ENCODE results near the gene RNFT2.

Gene RNFT2, protein sequence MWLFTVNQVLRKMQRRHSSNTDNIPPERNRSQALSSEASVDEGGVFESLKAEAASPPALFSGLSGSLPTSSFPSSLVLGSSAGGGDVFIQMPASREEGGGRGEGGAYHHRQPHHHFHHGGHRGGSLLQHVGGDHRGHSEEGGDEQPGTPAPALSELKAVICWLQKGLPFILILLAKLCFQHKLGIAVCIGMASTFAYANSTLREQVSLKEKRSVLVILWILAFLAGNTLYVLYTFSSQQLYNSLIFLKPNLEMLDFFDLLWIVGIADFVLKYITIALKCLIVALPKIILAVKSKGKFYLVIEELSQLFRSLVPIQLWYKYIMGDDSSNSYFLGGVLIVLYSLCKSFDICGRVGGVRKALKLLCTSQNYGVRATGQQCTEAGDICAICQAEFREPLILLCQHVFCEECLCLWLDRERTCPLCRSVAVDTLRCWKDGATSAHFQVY

DNA sequence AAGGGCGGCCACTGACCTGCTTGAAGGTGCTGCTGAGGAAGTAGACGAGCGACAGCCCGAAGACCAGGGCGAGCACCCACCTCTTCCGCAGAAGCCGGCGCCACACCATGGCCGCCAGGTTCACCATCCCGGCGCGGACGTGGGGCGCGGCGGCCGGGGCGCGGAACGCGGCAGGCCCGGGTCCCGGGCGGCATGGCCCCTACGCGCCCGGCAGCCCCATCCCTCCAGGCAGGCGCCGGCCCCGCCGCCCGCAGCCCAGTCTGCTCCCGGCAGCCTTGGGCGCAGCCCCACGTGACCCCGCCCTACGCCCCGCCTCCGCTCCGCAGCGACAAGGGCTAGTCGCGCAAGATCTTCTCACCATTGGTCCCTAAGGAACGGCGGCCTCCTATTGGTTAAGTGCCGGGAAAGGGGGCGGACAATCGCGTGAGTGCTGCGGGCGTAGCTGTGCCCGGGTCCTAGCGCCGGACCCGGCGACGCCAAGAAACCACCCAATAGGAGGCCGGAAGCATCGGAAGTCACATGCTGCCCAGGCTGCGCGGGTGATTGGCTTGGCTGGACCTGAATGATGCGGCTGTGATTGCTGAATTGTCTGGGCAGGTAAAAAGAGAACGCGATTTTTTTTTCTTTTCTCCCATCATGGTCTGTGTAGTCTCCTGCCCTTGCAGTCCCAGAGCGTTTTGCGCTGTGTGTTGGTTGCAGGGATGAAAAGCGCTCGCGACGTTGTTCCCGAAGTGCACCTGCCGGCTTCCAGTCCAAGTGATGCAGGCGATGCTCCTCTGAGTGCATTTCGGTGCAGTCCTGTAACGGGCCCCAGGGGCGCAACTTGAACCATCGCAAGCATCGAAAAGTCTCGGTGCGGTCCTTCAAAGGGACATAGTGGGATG lies at the start of gene RNFT2, which contains the start of gene SPRING1:
Gene RNFT2, plus strand, starts transcription at position 542 of the 884 bp plus-strand sequence. CDS start 2,183 bp downstream, outside the sequence.
Gene SPRING1, minus strand, starts transcription at position 296 of the 884 bp plus-strand sequence. Its CDS starts 169 bp downstream, at position 127.
- peak; percentile 98 for DNase-seq

DNA sequence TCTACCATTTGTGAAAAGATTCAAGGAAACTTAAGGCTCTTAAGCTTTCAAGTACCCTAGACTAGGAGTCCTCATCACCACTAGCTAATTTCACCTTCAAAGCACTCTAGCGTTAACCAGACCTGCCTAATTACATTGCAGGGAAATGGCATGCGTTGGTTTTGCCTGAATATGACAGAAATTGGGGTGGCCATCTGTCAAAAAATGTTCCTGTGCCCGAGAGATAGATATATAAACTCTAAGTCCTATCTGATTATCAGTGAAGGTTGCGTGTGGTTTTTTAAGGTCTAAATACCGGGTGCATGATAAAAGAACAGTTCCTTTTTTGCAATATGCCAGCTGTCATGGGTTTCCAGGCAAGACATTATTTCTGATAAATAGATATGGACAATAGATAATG lies 48.6 kb upstream of the RNFT2 start:
- DNase-seq, result no peak

DNA sequence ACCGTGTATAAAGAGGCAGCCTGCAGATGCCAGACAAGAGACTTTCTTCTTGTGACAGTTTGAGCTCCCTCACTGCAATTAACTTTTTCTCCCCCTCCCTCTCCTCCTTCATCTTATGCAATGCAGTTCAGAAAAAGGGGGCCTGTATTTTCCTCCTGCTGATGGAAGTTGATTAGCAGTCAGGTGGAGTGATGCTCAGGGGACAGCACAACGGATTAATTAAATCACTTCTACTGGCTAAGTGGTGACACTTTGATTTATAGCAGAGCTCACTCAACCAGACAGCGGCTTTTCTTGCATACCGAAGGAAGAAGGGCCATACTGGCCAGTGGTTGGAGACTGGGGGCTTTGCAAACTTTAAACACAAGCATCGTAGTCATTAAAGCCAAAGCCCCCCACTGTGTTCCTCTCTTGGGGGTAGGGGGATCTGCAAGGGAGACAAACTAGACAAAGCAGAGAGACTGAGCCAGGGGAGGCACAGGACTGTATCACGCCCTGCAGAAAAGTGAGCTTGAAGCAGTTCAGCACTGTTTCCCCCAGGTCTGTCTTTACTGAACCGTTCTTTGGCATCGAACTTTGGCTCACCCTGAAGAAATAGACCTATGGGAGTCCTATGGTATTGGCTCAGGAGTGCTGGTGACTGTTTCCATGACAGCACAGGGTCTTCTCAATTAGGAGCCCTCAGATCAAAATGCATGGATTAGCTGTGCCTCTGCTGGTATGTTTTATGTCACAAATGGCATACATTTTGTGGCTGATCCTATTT lies 48.0 kb upstream of the RNFT2 start:
- DNase-seq, result no peak

DNA sequence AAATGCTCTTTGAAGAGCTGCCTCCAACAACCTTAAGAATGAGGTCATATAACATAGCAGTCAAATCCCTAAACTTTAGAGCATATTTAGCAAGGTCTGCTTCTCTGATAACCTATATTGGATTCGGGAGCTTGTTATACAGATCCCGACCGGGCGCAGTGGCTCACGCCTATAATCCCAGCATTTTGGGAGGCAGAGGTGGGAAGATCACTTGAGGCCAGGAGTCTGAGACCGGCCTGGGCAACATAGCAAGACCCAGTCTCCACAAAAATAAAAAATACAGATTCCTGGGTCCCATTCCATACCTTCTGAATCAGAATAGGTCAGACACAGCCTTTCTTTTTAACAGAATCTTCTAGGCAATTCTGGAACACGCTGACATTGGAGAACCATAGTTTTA lies 46.9 kb upstream of the RNFT2 start:
- no peak for DNase-seq

DNA sequence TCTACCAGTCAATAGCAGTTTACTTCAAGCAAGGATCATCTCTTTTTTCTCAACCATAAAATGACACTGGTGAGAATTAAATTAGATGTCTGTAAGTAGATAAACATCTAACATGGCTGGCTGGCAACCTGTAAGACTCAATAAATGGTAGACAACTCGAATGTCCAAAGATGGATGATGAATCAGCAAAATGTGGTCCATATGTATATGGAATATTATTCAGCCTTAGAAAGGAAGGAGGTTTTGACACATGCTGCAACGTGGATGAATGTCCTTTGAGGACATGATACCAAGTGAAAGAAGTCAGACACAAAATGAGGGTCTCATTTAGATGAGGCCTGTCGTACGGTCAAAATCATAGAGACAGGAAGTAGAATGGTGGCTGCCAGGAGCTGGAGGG lies 46.5 kb upstream of the RNFT2 start:
- DNase-seq, result no peak

DNA sequence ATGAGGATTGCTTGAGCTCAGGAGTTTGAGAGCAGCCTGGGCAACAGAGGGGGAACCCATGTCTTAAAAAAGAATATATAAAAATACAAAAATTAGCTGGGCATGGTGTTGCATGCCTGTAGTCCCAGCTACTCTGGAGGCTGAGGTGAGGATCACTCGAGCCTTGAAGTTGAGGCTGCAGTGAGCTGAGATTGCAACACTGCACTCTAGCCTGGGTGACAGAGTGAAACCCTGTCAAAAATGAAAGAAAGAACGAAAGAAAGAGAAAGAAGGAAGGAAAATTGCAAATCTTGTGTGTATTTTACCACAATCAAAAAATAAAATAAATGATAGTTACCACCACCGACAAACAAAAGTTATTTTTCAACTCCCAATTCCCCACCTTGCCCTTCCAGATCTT lies 45.5 kb upstream of the RNFT2 start:
- DNase-seq, result no peak

DNA sequence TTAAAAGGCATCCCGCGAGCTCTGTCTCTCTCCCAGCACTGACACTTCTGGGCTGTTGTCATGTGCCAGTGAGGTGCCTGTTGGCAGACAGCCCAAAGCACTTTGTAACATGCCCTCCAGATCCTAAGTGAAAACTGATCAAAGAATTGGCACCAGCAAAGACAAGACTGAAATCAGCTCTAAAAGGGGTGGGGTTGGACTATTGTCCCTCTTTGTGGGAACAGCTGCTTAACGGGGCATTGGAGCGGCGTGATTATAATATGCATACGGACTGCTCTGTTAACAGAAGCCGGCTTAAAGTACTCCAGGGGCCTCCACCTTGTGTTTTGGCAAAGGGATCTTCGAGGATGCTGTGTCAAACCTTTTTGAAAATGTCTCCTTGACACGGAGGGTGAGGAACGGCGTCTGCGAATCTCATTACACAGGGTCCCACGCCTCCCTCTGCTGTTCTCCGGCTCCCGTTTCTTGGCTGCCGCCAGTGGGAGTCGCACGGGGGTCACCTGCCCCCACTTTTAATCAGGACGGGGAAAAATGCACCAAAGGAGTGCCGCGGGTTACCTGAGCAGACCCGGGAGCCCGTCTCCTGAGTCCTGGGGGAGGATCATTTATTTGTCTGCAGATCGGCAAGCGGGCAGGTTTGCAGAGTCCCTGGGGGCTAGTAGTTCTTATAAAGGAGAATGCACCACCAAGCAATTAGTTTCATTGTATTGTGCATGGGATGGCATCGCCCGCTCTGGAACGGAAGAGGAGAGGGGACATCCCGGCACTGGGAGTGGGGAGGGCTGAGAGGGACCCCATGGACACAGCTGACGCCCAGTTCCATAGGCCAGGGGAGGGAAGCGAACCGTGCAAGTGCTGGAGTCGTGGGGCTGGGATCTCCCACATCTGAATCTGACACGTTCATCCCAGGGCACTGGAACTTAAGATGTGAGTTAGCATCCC lies 44.6 kb upstream of the RNFT2 start:
- DNase-seq, result no peak

DNA sequence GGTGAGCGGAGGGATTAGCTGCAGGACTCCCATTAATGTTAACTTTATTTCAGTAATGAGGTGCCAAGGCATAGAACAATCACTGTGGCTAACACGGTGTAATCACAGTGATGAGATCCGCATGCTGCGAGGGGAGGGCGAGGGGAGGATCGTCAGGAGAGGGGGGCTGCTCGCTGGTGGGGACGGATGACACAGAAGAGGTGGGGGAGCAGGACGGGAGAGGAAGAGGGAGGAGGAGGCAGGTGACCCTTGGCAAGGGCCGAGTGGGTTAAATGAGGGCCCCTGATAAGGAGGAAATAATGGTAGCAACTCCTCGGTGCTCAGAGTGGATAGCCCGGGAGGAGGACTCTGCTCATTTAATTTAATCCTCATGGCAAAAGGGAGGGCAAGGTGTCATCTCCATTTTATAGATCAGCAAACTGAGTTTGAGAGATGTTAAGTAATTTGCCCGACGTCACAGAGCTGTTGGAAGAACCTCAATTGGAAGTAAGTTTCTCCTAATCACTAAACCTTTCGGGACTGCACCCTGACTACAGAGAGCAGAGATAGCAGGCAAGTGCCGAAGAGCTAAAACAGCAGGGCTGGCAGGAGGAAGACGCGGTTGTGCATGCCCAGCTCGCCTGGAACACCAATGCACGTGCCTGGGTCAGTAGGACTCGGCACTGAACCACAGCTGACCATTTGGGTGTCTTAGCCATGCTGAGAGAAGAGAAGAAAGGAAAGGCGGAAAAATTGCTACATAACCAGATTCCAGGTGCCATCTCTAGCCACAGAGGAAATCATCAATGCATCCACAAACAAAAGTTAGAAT lies 43.3 kb upstream of the RNFT2 start:
- no peak for DNase-seq

DNA sequence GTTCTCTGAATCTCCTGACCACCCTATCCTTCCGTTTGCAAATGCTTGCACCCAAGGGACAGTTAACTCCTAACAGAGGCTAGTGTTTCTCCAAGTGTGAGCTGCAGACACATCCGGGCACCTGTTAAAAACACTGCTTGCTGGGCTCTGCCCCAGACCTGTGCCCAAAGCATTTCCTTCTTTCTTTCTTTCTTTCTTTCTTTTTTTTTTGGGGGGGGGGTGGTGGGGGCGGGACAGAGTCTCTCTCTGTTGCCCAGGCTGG lies 42.7 kb upstream of the RNFT2 start:
- no peak for DNase-seq

DNA sequence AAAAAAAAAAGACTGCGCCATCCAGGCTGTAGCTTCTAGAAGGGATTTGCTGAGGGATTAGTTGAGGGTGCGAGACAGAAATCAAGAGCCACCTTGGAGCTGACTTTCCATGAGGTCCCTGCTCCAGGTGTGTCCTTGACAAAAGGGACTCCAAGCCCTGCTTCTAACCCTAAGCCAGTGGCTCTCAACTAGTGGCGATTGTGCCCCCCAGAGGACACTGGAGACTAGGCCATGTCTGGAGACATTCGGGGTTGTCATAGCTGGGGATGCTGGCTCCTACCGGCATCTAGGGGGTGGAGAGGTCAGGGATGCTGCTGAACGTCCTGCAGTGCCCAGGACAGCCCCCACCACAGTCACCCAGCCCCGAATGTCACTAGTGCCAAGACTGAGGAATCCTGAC lies 40.8 kb upstream of the RNFT2 start:
- DNase-seq, result no peak

DNA sequence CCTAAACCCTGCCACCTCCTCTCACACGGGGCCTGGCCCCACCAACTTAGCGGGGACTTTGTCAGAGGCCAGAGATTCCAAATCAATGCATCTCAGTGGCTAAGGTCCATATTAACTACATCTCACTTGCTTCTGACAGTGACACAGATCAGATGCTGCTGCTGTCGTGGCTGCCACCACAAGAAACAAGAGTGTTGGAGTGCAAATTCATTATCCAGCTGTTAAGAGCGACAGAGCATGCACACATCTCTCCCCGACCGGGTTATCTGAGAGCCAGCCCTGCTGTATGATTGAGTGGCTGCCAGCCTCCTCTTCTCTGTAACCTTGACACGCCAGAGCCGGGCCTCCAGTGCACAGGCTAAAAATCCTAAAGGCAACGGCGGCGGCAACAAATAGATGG lies 40.4 kb upstream of the RNFT2 start:
- DNase-seq, result no peak

DNA sequence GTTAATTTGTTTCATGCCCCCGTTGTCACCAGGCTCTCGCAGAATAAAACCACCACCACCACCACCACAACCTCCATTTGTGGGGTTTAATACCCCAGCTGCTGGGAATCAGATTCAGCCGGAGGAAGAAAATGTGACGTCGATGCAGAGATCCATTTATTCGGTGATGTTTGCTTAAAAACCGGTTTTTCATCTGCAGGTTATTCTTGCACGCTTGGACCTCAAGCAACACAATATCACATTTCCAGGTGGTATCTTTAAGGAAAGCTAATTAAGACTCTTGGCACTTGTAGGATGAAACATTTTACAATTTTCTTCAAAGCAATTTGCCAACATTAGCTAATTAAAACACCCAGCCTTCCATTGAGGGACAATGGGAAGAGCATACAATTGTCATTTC lies 40.0 kb upstream of the RNFT2 start:
- no peak for DNase-seq

DNA sequence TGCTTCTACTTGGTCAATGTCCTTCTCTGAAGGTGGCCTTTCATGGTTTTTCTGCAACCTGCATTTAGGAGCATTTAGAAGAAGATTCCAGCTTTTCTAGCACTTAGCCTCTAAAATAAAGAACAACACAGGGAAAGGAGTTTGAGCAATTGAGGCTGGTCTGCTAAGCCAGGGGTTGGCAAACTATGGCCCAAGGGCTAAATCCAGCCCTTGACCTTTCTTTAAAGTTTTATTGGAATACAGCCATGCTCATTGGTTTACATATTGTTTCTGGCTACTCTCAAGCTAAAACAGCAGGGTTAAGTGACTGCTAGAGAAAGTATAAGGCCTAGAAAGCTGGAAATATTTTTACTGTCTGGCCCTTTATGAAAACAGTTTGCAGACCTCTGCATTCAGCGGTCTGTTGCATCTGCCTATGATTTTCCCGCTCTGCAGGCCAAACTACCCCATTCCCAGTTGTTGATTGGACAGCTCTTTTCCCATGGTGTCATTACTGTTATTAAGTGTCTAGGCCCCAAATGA lies 39.5 kb upstream of the RNFT2 start:
- no peak for DNase-seq

DNA sequence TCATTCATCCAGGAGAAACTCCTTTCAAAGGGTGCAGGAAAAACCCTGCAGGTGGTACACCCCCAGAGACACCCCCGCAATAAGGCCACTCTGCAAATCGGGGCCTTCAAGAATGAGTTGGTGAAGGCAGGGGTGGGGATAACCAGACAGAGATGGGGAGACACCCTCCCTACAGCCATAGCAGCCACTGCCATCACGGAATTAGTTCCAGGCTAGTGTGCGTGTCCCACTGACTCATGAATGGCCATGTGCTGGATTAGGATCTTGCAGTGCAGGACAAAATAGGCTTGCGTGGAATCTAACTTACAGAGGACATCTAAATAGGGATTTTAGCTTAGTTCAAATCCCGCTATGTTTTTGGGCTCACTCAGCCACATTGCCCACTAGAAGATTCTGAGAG lies 38.0 kb upstream of the RNFT2 start:
- no peak for DNase-seq

DNA sequence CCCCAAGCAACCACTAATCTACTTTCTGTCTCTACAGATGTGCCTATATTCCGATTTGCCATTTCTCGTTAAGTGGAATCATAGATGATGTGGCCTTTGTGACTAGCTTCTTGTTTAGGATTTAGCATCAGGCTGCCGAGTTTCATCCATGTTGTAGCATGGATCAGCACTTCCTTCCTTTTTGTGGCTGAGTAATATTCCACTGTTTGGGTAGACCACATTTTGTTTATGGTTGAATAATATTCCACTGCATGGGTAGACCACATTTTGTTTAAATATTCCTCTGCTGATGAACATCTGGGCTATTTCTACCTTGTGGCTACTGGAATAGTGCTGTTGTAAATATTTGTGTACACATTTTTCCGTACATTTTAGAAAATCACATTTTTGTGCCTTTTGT lies 36.7 kb upstream of the RNFT2 start:
- no peak for DNase-seq

DNA sequence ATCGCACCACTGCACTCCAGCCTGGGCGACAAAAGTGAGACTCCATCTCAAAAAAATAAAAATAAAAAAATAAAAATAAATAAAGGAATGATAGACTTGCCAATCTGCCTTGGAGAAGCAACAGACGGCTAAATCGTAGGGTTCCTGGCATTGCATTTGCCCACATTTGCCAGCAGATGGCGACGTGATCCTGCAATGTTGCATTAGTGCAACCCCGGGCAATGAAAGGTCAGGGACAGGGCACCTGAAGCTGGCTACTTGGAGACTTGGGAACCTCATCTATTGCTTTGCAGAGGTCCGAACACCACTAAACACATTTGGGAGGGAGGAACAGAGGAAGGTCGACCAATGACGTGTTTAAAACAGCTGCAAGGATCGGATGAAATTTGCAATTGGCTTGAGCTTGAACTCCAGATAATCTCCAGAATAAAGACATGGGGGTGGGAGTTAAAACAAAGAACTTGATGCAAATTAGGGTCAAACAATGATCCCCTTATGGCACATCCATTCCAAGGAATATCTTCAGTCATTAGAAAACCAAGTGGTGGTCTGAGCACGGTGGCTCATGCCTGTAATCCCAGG lies 34.8 kb upstream of the RNFT2 start:
- peak; percentile 71 for DNase-seq

DNA sequence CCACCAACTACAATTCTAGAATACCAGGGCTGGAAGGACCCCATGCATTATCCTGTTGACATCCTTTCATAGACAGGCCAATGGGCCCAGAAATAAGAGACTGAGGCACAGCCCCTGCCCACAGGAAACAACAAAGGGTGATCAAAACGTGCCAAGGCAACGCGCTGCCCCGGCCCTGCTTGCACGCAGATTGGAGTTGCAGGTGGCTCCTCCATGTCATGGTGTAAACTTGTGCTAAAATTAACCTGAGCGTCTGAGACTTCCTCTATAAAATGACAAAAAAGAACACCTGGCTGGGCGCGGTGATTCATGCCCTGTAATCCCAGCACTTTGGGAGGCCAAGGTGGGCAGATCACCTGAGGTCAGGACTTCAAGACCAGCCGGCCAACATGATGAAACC lies 30.4 kb upstream of the RNFT2 start:
- no peak for DNase-seq

DNA sequence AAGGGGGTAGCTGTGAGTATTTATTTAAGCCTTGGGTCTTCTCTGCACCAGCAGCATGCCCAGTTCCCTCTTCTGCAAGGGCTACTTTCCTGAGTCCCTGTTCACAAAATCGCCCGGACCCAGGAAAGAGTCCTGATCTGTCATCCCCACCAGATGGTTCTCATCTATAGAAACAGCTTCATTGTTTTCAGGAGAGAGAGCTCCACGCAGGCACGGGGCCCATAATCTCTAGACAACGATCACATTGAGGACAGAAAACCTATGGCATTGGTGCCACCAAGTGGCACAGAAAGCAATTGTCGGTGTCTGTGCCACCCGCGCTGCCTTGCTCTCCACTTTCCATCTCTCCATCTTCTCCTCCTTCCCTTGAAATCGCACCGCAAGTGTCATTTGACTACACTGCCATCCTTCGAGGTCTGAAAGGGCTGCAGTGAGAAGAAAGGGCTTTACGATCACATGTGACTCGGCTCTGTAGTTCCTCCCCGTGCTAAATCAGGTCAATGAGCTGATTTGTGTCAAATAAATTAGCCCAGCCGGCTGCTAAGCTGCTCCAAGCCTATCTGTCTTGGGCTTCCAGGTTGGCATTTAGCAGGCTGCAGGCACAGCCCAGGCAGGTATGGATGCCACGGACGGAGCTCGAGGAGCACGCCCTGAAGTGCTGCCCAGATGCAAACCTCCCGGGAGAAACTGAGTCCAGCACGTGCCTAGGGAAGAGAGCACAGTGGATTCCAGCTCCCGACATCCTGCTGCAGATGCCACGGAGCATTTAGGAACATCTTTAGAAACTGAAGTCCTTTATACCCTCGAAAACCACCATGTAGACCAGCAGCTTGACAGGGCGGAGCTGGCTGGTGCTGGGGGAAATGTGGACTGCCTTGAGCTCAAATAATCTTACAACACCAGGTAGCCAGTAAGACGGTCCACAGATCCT lies 29.0 kb upstream of the RNFT2 start:
- peak; percentile 79 for DNase-seq

DNA sequence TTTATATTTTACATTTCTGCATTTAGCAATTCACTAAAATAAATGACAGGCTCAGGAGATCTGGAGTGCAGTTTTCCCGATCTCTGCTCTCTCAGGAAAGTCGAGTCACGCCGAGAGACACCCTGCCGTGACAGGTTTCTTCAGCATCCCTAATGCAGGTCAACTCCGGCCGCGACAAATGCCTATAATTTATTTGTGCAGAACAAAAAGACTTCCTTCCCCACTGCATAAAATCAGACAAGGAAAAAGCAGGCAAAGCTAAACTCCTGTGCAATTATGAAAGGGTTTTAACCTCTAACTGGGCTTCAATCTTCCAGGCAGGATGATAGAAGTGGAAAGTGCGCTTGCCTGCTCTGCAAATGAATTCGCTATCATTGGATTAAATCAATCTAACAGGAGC lies 28.3 kb upstream of the RNFT2 start:
- DNase-seq, result no peak

All from right forelimb (tissue), 1 donor.